ENCODE data around the gene NTN5. TPM values are rescaled to one million over a fixed set of nuclear protein-coding genes. Genes with fewer than 3 reads are reported as not detected.

NTN5 gene
- total and polyA plus RNA-seq, 9 of the 15 experiments (the other 6 are each of a cell fraction or from before 2014, with no cell fraction given) = not detected

DNA sequence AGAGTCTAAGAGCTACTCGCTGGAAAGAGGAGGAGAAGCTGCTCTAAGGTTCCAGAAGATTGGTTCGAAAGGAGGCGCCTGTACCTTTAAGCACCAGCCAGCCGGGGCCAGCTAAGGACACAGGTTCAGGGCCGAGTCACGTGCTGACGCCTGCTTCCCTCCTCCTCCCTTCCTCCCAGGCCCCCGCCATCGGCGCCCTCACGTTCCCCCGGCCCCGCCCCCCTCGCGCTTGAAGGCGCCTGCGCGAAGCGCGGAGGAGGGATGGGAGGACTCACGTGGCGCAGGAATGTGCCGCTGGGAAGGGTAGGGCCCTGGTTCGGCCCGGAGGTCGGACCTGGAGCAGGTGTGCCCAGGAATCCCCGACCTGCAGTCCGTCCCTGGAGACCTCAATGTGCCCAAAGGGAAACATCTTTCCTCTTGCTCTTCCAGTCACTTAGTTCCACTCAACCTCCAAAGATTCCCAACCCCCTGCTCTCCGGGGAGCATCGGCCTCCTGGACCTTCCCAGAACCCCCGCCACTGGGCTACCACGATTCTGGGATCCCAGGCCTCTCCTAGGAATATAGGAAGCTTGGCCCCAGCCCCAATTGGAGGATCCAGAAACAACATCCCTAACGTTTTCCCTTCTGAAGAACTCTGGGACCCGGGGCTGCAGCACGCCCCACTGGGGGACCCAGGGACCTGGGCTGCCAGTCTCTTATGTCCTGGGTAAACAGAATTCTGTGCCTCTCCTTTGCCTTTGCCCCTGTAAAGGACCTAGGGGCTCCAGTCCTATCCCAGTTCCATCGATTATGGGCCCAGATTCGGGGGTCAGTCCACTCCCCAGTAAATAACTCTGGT is 38.2 kb downstream of the NTN5 start (continued):
- TF ChIP-seq, protein P1, sequence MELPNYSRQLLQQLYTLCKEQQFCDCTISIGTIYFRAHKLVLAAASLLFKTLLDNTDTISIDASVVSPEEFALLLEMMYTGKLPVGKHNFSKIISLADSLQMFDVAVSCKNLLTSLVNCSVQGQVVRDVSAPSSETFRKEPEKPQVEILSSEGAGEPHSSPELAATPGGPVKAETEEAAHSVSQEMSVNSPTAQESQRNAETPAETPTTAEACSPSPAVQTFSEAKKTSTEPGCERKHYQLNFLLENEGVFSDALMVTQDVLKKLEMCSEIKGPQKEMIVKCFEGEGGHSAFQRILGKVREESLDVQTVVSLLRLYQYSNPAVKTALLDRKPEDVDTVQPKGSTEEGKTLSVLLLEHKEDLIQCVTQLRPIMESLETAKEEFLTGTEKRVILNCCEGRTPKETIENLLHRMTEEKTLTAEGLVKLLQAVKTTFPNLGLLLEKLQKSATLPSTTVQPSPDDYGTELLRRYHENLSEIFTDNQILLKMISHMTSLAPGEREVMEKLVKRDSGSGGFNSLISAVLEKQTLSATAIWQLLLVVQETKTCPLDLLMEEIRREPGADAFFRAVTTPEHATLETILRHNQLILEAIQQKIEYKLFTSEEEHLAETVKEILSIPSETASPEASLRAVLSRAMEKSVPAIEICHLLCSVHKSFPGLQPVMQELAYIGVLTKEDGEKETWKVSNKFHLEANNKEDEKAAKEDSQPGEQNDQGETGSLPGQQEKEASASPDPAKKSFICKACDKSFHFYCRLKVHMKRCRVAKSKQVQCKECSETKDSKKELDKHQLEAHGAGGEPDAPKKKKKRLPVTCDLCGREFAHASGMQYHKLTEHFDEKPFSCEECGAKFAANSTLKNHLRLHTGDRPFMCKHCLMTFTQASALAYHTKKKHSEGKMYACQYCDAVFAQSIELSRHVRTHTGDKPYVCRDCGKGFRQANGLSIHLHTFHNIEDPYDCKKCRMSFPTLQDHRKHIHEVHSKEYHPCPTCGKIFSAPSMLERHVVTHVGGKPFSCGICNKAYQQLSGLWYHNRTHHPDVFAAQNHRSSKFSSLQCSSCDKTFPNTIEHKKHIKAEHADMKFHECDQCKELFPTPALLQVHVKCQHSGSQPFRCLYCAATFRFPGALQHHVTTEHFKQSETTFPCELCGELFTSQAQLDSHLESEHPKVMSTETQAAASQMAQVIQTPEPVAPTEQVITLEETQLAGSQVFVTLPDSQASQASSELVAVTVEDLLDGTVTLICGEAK (IDR thresholded peaks at IDR 0.05) = 0 out of 2 replicates have a peak, but pooled peaks have one; percentile 12
- TF ChIP-seq, protein P1 (CRISPR knock-in tag; IDR thresholded peaks at IDR 0.05) = no peak
- TF ChIP-seq NFIX (CRISPR knock-in tag; IDR thresholded peaks at IDR 0.05; ENCODE audit: low read depth) = no peak
- TF ChIP-seq BCOR (IDR thresholded peaks at IDR 0.05) = peak; percentile 10; the same call in 1 of the 2 replicates
- peak; percentile 81 for TF ChIP-seq POLR2A (conservative IDR thresholded peaks at IDR 0.05)
- TF ChIP-seq, protein P2, sequence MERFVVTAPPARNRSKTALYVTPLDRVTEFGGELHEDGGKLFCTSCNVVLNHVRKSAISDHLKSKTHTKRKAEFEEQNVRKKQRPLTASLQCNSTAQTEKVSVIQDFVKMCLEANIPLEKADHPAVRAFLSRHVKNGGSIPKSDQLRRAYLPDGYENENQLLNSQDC (CRISPR knock-in tag; IDR thresholded peaks at IDR 0.05) = 0 out of 2 replicates have a peak, but pooled peaks have one; percentile 60
- TF ChIP-seq, protein P3, sequence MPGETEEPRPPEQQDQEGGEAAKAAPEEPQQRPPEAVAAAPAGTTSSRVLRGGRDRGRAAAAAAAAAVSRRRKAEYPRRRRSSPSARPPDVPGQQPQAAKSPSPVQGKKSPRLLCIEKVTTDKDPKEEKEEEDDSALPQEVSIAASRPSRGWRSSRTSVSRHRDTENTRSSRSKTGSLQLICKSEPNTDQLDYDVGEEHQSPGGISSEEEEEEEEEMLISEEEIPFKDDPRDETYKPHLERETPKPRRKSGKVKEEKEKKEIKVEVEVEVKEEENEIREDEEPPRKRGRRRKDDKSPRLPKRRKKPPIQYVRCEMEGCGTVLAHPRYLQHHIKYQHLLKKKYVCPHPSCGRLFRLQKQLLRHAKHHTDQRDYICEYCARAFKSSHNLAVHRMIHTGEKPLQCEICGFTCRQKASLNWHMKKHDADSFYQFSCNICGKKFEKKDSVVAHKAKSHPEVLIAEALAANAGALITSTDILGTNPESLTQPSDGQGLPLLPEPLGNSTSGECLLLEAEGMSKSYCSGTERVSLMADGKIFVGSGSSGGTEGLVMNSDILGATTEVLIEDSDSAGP (CRISPR knock-in tag; IDR thresholded peaks at IDR 0.05) = peak; percentile 96
- peak; percentile 37; the same call in 1 of the 2 replicates for TF ChIP-seq GABPA (tag; conservative IDR thresholded peaks at IDR 0.05; ENCODE audit: low read depth)
- TF ChIP-seq FOXJ2 (tag; IDR thresholded peaks at IDR 0.05) = peak; percentile 5; the same call in 1 of the 2 replicates
- no peak for TF ChIP-seq TARDBP (IDR thresholded peaks at IDR 0.05)
- TF ChIP-seq, protein P4, sequence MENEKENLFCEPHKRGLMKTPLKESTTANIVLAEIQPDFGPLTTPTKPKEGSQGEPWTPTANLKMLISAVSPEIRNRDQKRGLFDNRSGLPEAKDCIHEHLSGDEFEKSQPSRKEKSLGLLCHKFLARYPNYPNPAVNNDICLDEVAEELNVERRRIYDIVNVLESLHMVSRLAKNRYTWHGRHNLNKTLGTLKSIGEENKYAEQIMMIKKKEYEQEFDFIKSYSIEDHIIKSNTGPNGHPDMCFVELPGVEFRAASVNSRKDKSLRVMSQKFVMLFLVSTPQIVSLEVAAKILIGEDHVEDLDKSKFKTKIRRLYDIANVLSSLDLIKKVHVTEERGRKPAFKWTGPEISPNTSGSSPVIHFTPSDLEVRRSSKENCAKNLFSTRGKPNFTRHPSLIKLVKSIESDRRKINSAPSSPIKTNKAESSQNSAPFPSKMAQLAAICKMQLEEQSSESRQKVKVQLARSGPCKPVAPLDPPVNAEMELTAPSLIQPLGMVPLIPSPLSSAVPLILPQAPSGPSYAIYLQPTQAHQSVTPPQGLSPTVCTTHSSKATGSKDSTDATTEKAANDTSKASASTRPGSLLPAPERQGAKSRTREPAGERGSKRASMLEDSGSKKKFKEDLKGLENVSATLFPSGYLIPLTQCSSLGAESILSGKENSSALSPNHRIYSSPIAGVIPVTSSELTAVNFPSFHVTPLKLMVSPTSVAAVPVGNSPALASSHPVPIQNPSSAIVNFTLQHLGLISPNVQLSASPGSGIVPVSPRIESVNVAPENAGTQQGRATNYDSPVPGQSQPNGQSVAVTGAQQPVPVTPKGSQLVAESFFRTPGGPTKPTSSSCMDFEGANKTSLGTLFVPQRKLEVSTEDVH (IDR thresholded peaks at IDR 0.05; ENCODE audit: low read depth, partially characterized antibody) = peak; percentile 46
- TF ChIP-seq NR2F6 (CRISPR knock-in tag; IDR thresholded peaks at IDR 0.05) = 0 out of 2 replicates have a peak, but pooled peaks have one; percentile 26
- peak; percentile 98 for TF ChIP-seq TOE1 (IDR thresholded peaks at IDR 0.05; ENCODE audit: borderline replicate concordance)
- no peak for TF ChIP-seq TOE1 (CRISPR knock-in tag; IDR thresholded peaks at IDR 0.05; ENCODE audit: borderline replicate concordance, low read depth)
